ENCODE data around the gene BAZ1A. TPM values are rescaled to one million over a fixed set of nuclear protein-coding genes. Genes with fewer than 3 reads are reported as not detected.

The BAZ1A gene
- total RNA-seq, 4 donors from 2014 or later = 14.6 to 27.3 (median 24.5) TPM

DNA sequence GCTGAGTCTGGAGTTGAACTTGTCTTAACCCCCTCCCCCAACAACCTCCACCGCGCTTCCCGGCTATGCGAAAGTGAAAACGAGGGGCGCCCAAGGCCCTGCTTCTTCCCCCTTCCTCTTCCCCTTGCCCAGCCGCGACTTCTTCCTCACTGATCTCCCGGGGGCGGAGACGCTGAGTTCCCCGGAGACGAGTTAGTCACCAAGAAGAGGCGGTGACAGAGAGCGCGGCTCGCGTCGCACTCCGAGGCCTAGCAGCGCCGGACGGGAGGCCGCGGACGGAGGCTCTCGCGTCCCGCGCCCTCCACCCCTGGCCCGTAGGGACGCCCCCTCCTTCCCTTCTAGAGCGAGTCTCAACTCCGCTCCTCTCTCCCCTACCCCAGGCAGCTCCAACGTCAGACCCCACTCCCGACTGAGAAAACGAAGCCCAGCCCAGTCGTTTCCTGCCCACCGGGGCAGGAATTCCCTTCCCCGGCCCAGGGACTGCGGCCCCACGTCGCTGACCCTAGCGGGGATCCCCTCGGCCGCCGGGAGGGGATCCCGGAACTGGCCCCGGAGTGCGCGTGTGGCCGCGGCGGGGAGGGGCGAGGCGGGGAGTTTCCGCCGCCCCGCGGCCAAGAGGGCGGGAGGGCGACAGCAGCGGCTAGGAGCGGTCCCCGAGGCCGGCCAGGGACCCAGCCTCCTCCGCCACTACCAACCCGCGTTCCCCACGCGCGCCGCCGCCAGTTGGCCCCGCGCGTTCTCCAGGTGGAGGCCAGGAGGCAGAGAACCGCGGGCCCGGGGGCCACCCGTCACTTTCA lies 1.4 kb downstream of the BAZ1A start:
- Histone ChIP-seq H3K9me3 (no peaks in the 10 kb centered on the region), H3K27ac (replicated peaks in 1 of 4) (peak overlapping the region; percentile 99 to 100 (median 99)), H3K4me3 (peak overlapping the region; percentile 75 to 96 (median 91)), H3K4me1 (peaks cover 9 to 18% (median 15%) of the 10 kb centered on the region in 4 donors), H3K27me3 (no peaks in the 10 kb centered on the region), H3K36me3 (no peaks in the 10 kb centered on the region)
- 2% methylated on average over 23 of the region's 81 CpGs for WGBS
- intact Hi-C loops (cut with DNase I) = loop anchor here (1.0 to 10.0 kb wide), 3 partner anchors 109 to 173 kb away; partner anchors contain the start of genes CFL2, FAM177A1 and SRP54
- TF ChIP-seq POLR2AphosphoS5 (IDR thresholded peaks at IDR 0.05) (peak; percentile 74 to 89), EP300 (IDR thresholded peaks at IDR 0.05) (no peak), POLR2A (IDR thresholded peaks at IDR 0.05; ENCODE audit: low read depth) (peak; percentile 72)
- peak; percentile 97 for DNase-seq (ENCODE audit: extremely low spot score)

DNA sequence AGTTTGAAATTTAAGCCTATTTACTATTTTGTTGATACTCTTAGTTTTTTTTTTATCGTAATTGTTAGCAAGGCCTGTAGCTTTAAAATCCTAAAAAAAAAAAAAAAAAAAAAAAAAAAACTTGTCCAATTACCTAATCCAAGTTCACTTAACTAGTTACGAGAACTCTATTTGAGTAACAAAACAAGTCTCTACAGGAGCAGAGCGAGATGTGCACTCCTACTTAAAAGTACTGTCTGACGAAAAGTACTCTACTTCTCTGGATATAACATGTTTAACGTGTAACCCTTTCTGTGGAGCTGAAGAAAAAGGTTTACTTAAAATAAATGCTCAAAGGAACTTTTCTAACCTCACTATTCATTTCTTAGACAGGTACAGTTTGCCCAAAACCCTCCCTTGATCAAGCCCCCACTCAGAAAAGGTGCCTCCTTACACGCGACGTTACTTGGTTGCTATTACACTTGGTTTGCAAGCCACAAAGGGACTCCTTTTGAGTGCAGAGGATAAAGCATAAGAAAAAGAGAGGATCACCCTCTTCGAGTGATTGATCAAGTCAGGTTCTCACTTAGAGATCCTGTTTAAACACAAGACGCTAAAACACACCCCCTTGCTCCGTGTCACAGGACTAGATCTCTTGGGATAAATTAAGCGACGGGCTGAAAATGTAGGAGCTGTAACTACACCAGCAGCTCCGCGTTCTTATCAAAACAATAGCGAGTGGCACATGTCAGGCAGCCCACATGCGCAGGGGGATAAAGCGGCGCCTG lies 2.2 kb downstream of the BAZ1A start:
- peaks cover 9 to 18% (median 15%) of the 10 kb centered on the region in 4 donors for H3K4me1 ChIP-seq
- H3K27ac ChIP-seq (replicated peaks in 1 of 4) = peak overlapping the region; percentile 99 to 100 (median 99)
- intact Hi-C loops (cut with DNase I) = loop anchor here (10.0 kb wide), 1 partner anchor 158 kb away; the partner anchor contains the start of gene CFL2
- no peaks in the 10 kb centered on the region for H3K9me3 ChIP-seq
- 3% methylated on average over 19 of the region's 19 CpGs for WGBS
- H3K27me3 ChIP-seq = no peaks in the 10 kb centered on the region
- TF ChIP-seq, protein P1, sequence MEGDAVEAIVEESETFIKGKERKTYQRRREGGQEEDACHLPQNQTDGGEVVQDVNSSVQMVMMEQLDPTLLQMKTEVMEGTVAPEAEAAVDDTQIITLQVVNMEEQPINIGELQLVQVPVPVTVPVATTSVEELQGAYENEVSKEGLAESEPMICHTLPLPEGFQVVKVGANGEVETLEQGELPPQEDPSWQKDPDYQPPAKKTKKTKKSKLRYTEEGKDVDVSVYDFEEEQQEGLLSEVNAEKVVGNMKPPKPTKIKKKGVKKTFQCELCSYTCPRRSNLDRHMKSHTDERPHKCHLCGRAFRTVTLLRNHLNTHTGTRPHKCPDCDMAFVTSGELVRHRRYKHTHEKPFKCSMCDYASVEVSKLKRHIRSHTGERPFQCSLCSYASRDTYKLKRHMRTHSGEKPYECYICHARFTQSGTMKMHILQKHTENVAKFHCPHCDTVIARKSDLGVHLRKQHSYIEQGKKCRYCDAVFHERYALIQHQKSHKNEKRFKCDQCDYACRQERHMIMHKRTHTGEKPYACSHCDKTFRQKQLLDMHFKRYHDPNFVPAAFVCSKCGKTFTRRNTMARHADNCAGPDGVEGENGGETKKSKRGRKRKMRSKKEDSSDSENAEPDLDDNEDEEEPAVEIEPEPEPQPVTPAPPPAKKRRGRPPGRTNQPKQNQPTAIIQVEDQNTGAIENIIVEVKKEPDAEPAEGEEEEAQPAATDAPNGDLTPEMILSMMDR (IDR thresholded peaks at IDR 0.05) = no peak
- no peak for TF ChIP-seq POLR2A (IDR thresholded peaks at IDR 0.05; ENCODE audit: low read depth)
- TF ChIP-seq EP300 (IDR thresholded peaks at IDR 0.05) = no peak
- TF ChIP-seq POLR2AphosphoS5 (IDR thresholded peaks at IDR 0.05) = peak in 1 of 2 donors; percentile 81
- DNase-seq (ENCODE audit: extremely low spot score) = no peak
- peak overlapping the region; percentile 75 to 96 (median 91) for H3K4me3 ChIP-seq
- H3K36me3 ChIP-seq = no peaks in the 10 kb centered on the region

DNA sequence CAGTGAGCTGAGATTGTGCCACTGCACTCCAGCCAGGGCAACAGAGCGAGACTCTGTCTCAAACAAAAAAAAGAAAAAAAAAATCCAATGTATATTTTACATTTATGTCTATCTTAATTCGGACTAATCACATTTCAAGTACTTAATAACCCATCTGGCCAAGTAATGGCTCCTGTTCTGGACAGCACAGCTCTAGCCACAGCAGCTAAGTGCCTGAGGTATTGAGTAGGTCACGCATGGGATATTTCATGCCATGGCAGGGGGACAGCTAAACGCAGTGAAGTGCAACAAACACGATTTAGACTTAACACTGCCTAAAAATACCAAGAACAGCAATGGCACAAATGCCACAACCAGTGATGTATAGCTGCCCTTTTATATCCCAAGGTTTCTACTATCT lies 8.0 kb downstream of the BAZ1A start:
- DNase-seq (ENCODE audit: extremely low spot score) = no peak
- Histone ChIP-seq H3K9me3 (no peaks in the 10 kb centered on the region), H3K27ac (replicated peaks in 1 of 4) (no peak overlapping the region), H3K36me3 (peaks cover 0 to 4% (median 0%) of the 10 kb centered on the region in 4 donors), H3K4me1 (peaks cover under 1 to 6% (median 3%) of the 10 kb centered on the region in 4 donors), H3K4me3 (no peak overlapping the region), H3K27me3 (no peaks in the 10 kb centered on the region)
- WGBS = 89% methylated on average over 5 of the region's 5 CpGs
- TF ChIP-seq EP300 (IDR thresholded peaks at IDR 0.05) (no peak), POLR2A (IDR thresholded peaks at IDR 0.05; ENCODE audit: low read depth) (no peak), POLR2AphosphoS5 (IDR thresholded peaks at IDR 0.05) (no peak)
- intact Hi-C loops (cut with DNase I) = no loop called here

DNA sequence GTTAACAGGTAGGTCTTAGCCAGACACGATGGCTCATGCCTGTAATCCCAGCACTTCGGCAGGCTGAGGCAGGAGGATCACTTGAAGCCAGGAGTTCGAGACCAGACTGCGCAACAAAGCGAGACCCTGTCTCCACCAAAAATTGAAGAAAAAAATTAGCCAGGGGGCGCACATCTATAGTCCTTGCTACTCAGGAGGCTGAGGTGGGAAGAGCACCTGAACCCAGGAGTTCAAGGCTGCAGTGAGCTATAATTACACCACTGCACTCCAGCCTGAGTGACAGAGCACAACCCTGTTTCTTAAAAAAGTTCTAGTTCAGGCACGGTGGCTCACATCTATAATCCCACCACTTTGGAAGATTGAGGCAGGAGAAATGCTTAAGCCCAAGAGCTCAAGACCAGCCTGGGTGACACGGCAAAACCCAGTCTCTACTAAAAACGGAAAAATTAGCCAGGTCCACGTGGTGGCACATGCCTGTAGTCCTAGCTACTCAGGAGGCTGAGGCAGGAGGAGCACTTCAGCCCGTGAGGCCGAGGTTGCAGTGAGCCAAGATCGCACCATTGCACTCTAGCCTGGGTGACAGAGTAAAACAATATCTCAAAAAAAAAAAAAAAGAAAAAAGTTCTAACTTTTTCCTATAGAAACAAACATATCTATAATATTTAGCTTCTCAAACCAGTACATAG lies 9.1 kb downstream of the BAZ1A start:
- DNase-seq (ENCODE audit: extremely low spot score) = no peak

DNA sequence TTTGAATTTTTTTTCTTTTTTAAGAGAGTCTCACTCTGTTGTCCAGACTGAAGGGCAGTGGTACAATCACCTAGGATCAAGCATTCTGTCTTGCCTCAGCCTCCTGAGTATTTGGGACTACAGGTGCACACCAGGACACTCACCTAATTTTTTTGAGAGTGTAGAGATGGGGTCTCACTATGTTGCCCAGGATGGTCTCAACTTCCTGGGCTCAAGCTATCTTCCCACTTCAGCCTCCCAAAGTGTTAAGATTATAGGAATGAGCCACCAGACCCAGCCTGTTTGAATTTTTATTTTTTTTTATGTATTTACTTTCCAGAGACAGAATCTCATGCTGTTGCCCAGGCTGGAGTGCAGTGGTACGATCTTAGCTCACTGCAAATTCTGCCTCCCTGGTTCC lies 11.3 kb downstream of the BAZ1A start:
- Histone ChIP-seq H3K4me1 (no peaks in the 10 kb centered on the region), H3K27me3 (no peaks in the 10 kb centered on the region), H3K4me3 (no peak overlapping the region), H3K27ac (replicated peaks in 1 of 4) (no peak overlapping the region), H3K9me3 (no peaks in the 10 kb centered on the region), H3K36me3 (peaks cover 0 to 29% (median 6%) of the 10 kb centered on the region in 4 donors)
- TF ChIP-seq, protein P1 (IDR thresholded peaks at IDR 0.05) = no peak
- TF ChIP-seq POLR2A (IDR thresholded peaks at IDR 0.05; ENCODE audit: low read depth) (no peak), EP300 (IDR thresholded peaks at IDR 0.05) (no peak), POLR2AphosphoS5 (IDR thresholded peaks at IDR 0.05) (no peak)
- DNase-seq (ENCODE audit: extremely low spot score) = no peak
- whole genome bisulfite sequencing = 100% methylated on average over 1 of the region's 1 CpG
- intact Hi-C loops (cut with DNase I) = no loop called here

More for the DNA sequence above, 9.1 kb downstream of the BAZ1A start:
- intact Hi-C loops (cut with DNase I) = no loop called here
- Histone ChIP-seq H3K4me3 (no peak overlapping the region), H3K4me1 (no peaks in the 10 kb centered on the region), H3K27me3 (no peaks in the 10 kb centered on the region), H3K36me3 (peaks cover 0 to 13% (median 4%) of the 10 kb centered on the region in 4 donors), H3K9me3 (no peaks in the 10 kb centered on the region), H3K27ac (replicated peaks in 1 of 4) (no peak overlapping the region)
- TF ChIP-seq EP300 (IDR thresholded peaks at IDR 0.05) (no peak), POLR2A (IDR thresholded peaks at IDR 0.05; ENCODE audit: low read depth) (no peak), POLR2AphosphoS5 (IDR thresholded peaks at IDR 0.05) (no peak)
- TF ChIP-seq, protein P1 (IDR thresholded peaks at IDR 0.05) = no peak
- 91% methylated on average over 13 of the region's 13 CpGs for WGBS

Data from esophagus muscularis mucosa (tissue), 4 donors.